Measurements from ENCODE around the gene HSD17B2.

HSD17B2 gene

GRCh38 chr16:82037666-82038065 is 2.6 kb downstream of the HSD17B2 start:
- TF ChIP-seq ZBTB7A (IDR thresholded peaks at IDR 0.05; ENCODE audit: low read depth), result no peak
- TF ChIP-seq RAD21 (IDR thresholded peaks at IDR 0.05; ENCODE audit: low read depth), result no peak
- TF ChIP-seq EGR1 (IDR thresholded peaks at IDR 0.05), result no peak
- no peak for TF ChIP-seq CREB1 (IDR thresholded peaks at IDR 0.05; ENCODE audit: low read depth)
- TF ChIP-seq FOXM1 (IDR thresholded peaks at IDR 0.05; ENCODE audit: borderline replicate concordance, low read depth), result no peak
- TF ChIP-seq TEAD4 (IDR thresholded peaks at IDR 0.05), result no peak
- TF ChIP-seq EP300 (IDR thresholded peaks at IDR 0.05; ENCODE audit: borderline replicate concordance), result no peak
- TF ChIP-seq TAF1 (IDR thresholded peaks at IDR 0.05; ENCODE audit: low read depth), result no peak
- TF ChIP-seq MAX (IDR thresholded peaks at IDR 0.05), result no peak
- no peak for TF ChIP-seq YY1 (IDR thresholded peaks at IDR 0.05; ENCODE audit: low read depth)
- TF ChIP-seq CEBPB (IDR thresholded peaks at IDR 0.05), result no peak
- no peak for TF ChIP-seq USF1 (IDR thresholded peaks at IDR 0.05)
- no peak for TF ChIP-seq TCF12 (IDR thresholded peaks at IDR 0.05; ENCODE audit: low read depth)
- no peak for TF ChIP-seq NFIC (IDR thresholded peaks at IDR 0.05)
- TF ChIP-seq REST (IDR thresholded peaks at IDR 0.05; ENCODE audit: low read depth), result no peak

- no peak for TF ChIP-seq MAX (IDR thresholded peaks at IDR 0.05)
- TF ChIP-seq RAD21 (IDR thresholded peaks at IDR 0.05; ENCODE audit: low read depth), result no peak
- TF ChIP-seq TEAD4 (IDR thresholded peaks at IDR 0.05), result no peak
- no peak for TF ChIP-seq NFIC (IDR thresholded peaks at IDR 0.05)
- no peak for TF ChIP-seq TCF12 (IDR thresholded peaks at IDR 0.05; ENCODE audit: low read depth)
- TF ChIP-seq CREB1 (IDR thresholded peaks at IDR 0.05; ENCODE audit: low read depth), result no peak
- TF ChIP-seq REST (IDR thresholded peaks at IDR 0.05; ENCODE audit: low read depth), result no peak
- TF ChIP-seq TAF1 (IDR thresholded peaks at IDR 0.05; ENCODE audit: low read depth), result no peak
- TF ChIP-seq CEBPB (IDR thresholded peaks at IDR 0.05), result no peak
- no peak for TF ChIP-seq FOXM1 (IDR thresholded peaks at IDR 0.05; ENCODE audit: borderline replicate concordance, low read depth)
- TF ChIP-seq USF1 (IDR thresholded peaks at IDR 0.05), result no peak
- TF ChIP-seq ZBTB7A (IDR thresholded peaks at IDR 0.05; ENCODE audit: low read depth), result no peak
- TF ChIP-seq EGR1 (IDR thresholded peaks at IDR 0.05), result no peak
- no peak for TF ChIP-seq EP300 (IDR thresholded peaks at IDR 0.05; ENCODE audit: borderline replicate concordance)
- no peak for TF ChIP-seq YY1 (IDR thresholded peaks at IDR 0.05; ENCODE audit: low read depth)
Measured at GRCh38 chr16:82040296-82040695, 5.2 kb downstream of the HSD17B2 start.

GRCh38 chr16:82041542-82041941 is 6.5 kb downstream of the HSD17B2 start:
- TF ChIP-seq USF1 (IDR thresholded peaks at IDR 0.05) (no peak), YY1 (IDR thresholded peaks at IDR 0.05; ENCODE audit: low read depth) (no peak), TCF12 (IDR thresholded peaks at IDR 0.05; ENCODE audit: low read depth) (no peak), EGR1 (IDR thresholded peaks at IDR 0.05) (no peak), RAD21 (IDR thresholded peaks at IDR 0.05; ENCODE audit: low read depth) (no peak), TAF1 (IDR thresholded peaks at IDR 0.05; ENCODE audit: low read depth) (no peak), CREB1 (IDR thresholded peaks at IDR 0.05; ENCODE audit: low read depth) (no peak), EP300 (IDR thresholded peaks at IDR 0.05; ENCODE audit: borderline replicate concordance) (no peak), NFIC (IDR thresholded peaks at IDR 0.05) (no peak), MAX (IDR thresholded peaks at IDR 0.05) (no peak)

- TF ChIP-seq TEAD4 (IDR thresholded peaks at IDR 0.05) (no peak), REST (IDR thresholded peaks at IDR 0.05; ENCODE audit: low read depth) (no peak)
Measured at GRCh38 chr16:82042144-82042543, 7.1 kb downstream of the HSD17B2 start.
